Measurements from ENCODE around the gene GALT.

DNA sequence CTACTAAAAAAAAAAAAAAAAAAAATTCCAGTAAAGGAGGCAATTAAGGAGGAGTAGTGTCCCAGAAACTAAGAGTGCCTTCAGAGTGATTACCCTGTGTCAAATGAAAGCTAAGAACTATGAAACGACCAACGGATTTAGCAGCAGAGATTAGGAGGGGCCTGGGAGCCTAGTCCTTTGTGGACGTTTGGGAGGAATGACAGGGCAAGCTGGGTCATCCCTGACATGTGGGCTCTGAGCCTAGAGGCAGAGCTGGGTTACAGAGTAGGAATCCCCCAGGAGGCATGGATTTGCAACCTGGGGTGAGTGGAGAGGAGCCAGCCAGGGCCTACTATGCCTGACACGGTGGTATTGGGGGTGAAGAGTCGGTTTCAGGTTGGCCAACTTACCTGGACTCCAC, 13.3 kb upstream of the GALT start:
- TF ChIP-seq, protein P1, sequence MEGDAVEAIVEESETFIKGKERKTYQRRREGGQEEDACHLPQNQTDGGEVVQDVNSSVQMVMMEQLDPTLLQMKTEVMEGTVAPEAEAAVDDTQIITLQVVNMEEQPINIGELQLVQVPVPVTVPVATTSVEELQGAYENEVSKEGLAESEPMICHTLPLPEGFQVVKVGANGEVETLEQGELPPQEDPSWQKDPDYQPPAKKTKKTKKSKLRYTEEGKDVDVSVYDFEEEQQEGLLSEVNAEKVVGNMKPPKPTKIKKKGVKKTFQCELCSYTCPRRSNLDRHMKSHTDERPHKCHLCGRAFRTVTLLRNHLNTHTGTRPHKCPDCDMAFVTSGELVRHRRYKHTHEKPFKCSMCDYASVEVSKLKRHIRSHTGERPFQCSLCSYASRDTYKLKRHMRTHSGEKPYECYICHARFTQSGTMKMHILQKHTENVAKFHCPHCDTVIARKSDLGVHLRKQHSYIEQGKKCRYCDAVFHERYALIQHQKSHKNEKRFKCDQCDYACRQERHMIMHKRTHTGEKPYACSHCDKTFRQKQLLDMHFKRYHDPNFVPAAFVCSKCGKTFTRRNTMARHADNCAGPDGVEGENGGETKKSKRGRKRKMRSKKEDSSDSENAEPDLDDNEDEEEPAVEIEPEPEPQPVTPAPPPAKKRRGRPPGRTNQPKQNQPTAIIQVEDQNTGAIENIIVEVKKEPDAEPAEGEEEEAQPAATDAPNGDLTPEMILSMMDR (IDR thresholded peaks at IDR 0.05) = no peak
- TF ChIP-seq POLR2A (IDR thresholded peaks at IDR 0.05) = no peak
